GM15510 (cell line): ENCODE measurements around the gene KRTAP5-4.

Source experiments
- POLR2A ChIP-seq: IDR thresholded peaks from 3 replicates; pipeline ENCODE4 v1.6.1; 2011; ENCODE audit warnings: borderline replicate concordance; ENCODE audit not compliant: insufficient read length; ENCODE audit errors: extremely low read depth

Gene KRTAP5-4, protein sequence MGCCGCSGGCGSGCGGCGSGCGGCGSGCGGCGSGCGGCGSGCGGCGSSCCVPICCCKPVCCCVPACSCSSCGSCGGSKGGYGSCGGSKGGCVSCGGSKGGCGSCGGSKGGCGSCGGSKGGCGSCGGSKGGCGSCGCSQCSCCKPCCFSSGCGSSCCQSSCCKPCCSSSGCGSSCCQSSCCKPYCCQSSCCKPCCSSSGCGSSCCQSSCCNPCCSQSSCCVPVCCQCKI

DNA sequence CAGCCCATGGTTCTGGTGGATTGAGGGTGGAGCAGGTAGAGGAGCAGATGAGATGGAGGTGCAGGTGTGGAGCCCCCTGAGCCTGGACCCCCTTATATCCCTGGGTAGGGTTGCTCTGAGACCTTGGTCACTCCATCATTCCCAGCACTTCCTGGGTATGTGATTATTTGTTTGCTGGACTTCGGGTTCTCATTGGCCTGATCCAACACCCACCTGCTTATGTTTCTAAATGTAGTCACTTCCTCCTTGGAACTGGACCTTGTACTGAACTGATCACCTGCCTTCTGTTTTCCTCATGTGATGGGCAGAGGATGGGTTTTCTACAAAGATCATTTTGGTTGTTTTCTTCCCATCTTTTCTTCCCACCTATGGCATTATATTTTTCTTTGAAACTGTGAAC is at the start of gene KRTAP5-4:
TSS of gene KRTAP5-4 (minus strand) at position 53 of the 400 bp plus-strand sequence. CDS start at position 8, 45 bp downstream.
- no peak for TF ChIP-seq POLR2A

DNA sequence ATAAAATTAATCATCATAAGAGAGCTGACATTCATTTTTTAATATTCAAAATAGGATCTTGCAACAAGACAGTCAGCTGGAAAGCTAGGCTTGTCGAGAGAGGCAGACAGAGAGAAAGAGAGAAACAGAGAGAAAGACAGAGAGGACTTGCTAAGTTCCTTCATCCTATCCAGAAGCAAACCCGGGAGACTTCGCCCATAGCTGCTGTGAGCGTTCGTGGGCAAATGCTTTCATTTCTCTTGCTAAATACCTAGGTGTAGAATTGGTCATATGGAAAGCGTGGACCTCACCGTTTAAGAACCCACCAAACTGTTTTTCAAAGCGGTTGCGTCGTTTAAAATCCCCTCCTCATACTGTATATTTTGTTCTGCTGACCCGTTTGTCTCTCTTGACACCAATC is 49.7 kb upstream of the KRTAP5-4 start:
- no peak for TF ChIP-seq POLR2A

DNA sequence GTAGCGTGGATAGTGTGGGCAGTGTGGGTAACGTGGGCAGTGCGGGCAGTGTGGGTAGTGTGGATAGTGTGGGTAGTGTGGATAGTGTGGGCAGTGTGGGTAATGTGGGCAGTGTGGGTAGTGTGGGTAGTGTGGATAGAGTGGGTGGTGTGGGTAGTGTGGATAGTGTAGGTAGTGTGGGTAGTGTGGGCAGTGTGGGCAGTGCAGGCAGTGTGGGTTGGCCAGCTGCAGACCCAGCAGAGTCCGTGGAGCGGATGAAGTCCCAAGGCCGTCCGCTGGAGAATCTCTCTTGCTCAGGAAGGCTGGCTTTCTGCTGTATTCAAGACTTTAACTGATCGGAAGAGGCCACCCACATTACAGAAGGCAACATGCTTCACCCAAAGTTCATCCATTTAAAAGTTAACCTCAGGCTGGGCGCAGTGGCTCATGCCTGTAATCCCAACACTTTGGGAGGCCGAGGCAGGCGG is 49.0 kb upstream of the KRTAP5-4 start:
- TF ChIP-seq POLR2A: no peak

DNA sequence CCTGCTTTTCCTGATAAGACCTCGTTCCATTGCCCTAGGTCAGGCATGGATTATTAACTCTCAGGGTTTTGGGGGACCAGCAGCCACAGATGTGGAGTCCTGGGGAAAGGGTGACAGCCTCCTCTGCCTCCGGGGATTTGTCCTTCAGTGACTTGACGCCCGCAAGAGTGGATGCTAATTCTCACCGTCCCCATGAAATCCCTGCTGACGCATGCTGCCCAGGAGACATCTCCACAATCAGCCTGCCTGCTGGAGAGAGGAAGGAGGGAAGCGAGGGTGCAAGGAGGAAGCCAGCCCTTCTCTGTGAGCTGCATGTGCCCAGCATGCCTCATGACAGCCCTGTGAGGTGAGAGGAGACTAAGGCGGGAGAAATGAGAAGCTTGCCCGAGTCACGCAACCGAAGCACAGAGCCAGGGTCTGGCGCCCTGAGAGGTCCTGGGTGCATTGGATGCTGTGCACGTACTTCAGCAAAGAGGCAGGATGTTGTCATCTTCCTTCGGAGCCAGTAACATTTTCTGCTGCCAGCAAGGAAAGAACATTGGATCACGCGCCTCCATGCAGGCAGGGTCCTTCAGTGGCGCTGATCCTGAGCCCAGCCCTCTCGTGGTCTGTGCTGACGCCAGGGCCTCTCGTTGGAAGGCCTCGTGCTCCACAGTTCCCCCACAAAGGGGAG is 47.7 kb upstream of the KRTAP5-4 start:
- TF ChIP-seq POLR2A: no peak

DNA sequence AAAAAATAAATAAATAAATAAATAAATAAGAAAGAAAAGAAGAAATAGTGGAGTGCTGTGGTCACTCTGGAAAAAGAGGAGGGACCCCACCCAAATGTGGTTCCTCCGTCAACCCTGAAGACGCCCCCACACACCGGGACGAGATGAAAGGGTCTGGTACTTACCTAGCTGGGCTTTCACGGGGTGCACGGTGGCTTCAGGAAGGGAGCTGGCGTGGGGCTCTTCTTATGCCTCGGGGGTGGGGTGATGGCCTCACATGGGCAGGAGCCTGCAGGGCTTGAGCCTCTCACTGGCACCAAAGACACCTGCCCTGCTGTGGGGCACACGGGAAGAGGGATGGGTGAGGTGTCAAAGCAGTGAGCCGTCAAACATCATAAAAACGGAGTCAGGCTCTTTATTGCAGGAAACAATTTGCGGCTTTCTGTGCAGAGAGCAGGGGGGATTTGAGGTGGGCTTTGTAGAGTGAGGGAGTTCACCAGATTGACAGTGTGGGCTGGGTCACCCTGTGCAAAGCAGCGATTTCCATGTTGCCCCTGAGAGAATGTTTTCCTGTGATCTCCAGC is 47.1 kb upstream of the KRTAP5-4 start:
- TF ChIP-seq POLR2A: no peak

DNA sequence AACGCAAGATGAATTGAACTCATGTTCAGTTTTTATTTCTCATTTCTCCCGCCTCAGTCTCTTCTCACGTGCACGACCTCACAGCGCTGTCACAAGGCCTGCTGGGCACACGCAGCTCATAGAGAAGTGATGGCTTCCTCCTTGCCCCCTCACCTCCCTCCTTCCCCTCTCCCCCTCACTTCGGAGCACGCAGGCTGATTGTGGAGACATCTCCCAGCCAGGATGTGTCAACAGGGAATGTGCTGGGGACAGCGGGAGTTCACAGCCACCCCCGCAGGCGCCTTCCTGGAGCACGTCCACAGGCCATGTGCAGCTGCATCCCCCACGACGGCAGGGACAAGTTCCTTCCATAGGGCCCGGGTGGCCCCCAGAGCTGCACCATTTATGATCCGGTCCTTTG is 46.0 kb upstream of the KRTAP5-4 start:
- no peak for TF ChIP-seq POLR2A

DNA sequence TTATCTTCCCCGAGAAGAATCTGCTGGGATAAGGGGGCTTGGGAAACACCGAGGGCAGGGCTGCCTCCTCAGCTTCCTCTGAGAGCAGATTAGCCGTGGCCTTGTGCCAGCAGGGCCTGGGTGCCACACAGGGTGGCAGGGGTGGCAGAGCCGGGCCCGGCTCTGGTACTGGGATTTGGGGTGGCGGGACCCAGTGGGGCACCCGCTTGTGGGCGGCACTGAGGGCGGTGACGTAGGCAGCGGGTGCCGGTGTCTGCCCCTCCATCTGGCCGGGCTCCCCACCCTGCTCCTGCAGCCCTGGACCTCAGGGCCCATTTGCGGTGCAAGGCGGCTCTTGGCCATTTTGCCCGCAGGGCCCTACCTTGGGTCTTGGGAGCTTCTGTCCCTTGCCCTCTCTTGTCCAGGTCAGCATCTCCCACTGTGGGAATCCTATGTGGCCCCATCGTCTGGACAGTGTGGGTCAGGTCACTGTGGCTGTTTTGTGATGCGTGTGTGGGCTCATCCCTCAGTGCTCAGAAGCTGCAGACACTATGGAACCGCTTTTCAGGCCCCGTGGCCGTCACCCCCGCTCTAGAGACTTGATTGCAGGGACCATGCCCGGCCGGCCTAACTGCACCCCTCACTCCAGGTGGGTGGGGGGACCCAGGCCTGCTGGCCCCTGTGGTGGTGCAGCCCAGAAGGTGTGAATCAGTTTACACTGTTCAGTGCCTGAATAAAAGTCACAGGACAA is 45.3 kb upstream of the KRTAP5-4 start:
- no peak for TF ChIP-seq POLR2A

DNA sequence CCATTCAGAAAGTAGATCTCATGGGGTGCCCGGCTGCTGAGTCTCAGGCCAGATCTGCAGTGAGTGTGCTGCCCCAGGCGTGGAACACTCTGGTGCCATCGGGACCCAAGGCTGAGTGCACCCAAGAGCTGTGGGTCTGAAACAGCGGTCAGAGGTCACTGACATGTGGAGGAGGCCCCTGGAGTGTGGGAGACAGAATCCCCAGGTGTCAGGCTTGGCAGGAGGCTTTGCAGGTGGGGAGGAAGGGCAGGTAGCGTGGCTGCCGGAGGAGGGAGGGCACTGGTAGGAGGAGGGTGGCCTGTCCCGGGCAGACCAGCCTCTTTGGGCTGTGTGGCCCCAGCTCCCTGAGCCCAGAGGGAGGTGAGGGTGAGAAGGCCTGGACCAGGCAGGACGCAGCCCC is 43.4 kb upstream of the KRTAP5-4 start:
- TF ChIP-seq POLR2A: no peak

DNA sequence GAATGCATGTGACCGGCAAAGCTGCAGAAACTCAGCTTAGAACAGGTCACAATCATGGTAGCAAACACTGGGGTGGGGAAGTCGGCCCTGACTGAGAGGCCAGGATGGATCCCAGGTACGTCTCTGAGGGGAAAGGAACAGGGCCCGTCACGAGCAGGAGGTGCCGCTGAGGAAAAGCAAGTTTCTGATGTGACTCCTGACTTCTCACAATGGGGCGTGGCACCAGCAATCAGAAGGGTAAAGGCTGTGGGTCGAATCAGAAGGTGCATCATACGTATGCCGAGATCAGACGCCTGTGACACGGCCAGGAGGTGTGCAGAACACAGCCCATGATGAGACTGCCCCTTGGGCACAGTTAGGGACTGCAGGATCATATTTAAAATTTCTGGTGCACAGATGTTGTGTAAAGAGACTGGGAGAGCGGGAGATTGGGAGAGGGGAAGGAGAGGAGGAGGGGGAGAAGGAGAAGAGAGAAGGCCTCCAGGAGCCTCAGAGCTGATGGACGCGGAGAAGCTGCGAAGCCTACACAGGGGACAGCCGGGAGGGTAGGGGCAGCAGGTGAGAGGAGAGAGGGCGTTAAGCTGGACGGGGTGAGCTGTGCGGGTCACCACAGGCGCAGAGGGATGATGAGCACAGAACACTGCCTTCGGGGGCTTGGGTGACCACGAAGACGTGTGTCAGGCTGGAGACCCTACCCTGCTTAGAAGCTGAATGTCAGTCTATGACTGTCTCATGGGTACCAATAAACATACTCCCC is 38.4 kb upstream of the KRTAP5-4 start:
- no peak for TF ChIP-seq POLR2A

DNA sequence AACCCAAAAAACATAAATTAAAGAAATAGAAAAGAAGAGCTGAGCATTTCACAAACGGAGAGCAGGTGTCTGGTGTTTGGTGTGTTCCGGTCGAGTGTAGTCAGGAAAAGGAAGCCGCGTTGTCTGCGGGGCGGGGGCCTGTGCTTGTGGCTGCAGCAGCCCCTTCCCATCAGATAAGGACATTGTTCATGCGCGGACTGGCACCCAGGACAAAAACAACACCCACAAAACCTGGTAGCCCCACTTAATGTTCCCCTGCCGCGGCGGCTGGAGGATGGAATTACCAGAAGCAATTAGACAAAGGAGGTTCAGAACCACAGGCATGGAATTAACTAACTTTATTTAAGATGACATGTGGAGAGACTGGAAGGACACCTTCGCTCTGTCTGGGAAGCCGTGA is 37.6 kb upstream of the KRTAP5-4 start:
- TF ChIP-seq POLR2A: no peak

DNA sequence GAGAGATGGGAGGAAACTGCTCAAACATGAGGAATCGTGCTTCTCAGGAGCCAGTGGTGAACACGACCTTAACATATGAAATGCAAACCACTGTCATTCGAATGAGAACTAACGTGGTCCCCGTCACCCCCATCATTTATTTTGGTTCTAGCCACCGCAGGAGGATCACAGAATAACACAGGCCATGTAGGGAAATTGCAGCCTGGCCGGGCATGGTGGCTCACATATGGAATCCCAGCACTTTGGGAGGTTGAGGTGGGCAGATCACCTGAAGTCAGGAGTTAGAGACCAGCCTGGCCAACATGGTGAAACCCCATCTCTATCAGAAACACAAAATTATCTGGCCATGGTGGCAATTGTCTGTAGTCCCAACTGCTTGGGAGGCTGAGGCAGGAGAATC is 34.7 kb upstream of the KRTAP5-4 start:
- TF ChIP-seq POLR2A: no peak

DNA sequence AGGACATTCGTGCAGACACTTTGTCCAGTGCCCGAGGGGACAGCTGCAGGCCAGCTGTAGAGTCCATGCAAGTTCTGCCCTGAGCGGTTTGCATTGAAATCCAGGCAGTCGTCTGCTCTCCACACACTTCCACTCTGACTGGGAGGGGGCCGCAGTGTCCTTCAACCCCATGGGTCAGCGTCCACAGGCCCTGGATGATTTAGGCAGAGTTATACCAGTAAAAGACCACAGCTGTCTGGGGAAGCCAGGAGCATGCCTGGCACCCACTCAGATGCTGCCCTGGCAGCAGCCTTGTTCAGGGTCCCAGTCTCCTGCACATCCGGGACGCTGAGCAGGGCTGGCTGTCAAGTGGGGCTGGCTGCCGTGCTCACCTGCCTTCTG is 34.1 kb upstream of the KRTAP5-4 start:
- TF ChIP-seq POLR2A: no peak

DNA sequence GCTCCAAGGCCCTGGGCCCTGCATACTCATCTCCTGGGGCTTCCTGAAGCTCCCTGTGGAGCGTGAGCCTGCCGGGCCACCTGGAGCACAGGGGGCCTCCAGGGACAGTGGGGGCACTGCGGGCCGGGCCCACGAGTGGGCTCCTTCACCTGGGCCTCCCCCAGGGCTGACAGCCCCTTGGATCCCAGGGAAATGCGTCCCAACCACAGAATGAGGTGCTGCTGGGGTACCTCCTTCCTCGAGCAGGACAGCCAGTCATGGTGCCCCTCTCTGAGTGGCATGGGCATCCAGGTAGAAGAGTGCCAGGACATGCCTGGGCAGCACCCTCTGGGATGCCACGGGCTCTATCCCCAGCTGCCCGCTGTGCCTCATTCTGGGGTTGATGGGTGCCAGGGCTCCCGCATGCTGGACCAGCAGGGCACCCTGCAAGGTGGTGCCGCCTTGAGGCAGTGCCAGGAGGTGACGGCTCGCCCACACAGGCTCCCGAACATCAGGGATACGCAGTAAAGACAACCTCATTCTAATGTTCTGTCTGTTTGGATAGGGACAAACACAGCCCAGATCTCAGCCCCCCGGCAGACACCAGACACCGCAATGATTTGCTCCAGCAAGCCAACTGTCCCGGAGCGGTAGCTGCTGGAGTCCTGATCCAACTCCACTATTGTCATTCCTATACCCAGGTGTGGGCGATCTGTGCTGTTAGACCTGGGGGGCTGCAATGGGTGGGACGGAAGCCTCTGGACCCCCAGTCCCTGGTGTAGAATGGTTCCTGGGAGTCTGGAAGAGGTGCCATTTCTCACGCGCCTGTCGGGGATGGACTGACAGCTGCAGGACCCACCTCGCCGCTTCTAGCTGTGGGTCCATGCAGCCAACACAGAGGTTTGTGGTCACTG is 33.5 kb upstream of the KRTAP5-4 start:
- no peak for TF ChIP-seq POLR2A
